Measurements from ENCODE around the gene TTC28. TPM values are rescaled to one million over a fixed set of nuclear protein-coding genes. Genes with fewer than 3 reads are reported as not detected.

TTC28 gene
- total and polyA plus RNA-seq, 12 donors = 3.4 to 75.6 (median 28.6) TPM

DNA sequence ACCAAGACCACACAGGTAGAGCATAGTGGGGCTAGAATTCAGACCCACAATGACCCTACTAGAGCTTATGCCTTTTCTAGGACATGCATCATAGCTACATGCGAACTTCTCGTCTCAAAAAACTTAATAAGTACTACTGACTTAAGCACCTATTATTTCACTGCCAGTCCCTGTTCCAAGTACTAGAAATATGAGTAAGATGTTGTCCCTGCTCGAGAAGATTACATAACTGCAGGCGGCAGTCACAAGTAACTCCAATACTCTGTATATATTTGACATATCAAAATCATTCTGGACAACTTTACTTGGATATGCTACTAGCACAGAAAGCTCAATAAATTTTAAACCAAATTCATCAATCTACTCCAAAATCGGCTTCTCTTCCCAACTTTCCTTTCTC lies 235.0 kb downstream of the TTC28 start:
- peak in 1 of 7 donors; percentile 3 for DNase-seq
- Histone ChIP-seq H3K27me3 (no peaks in the 10 kb centered on the region), H3K27ac (no peak overlapping the region), H3K4me3 (no peak overlapping the region), H3K36me3 (replicated peaks in 1 of 2) (no peaks in the 10 kb centered on the region), H3K4me1 (replicated peaks in 1 of 2) (peaks cover 17 to 19% of the 10 kb centered on the region in 2 donors), H3K9me3 (replicated peaks in 1 of 3) (no peaks in the 10 kb centered on the region)
- WGBS, 4 donors = 45 to 70% (median 58%) methylated on average over 5 of the region's 5 CpGs
- no peak for TF ChIP-seq POLR2A (IDR thresholded peaks at IDR 0.05)
- TF ChIP-seq, protein P1, sequence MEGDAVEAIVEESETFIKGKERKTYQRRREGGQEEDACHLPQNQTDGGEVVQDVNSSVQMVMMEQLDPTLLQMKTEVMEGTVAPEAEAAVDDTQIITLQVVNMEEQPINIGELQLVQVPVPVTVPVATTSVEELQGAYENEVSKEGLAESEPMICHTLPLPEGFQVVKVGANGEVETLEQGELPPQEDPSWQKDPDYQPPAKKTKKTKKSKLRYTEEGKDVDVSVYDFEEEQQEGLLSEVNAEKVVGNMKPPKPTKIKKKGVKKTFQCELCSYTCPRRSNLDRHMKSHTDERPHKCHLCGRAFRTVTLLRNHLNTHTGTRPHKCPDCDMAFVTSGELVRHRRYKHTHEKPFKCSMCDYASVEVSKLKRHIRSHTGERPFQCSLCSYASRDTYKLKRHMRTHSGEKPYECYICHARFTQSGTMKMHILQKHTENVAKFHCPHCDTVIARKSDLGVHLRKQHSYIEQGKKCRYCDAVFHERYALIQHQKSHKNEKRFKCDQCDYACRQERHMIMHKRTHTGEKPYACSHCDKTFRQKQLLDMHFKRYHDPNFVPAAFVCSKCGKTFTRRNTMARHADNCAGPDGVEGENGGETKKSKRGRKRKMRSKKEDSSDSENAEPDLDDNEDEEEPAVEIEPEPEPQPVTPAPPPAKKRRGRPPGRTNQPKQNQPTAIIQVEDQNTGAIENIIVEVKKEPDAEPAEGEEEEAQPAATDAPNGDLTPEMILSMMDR (IDR thresholded peaks at IDR 0.05) = no peak
- intact Hi-C loops (cut with DNase I) = loop anchor here in 1 of 2 donors (10.0 kb wide), 1 partner anchor 390 kb away; no protein-coding TSS in a partner anchor

DNA sequence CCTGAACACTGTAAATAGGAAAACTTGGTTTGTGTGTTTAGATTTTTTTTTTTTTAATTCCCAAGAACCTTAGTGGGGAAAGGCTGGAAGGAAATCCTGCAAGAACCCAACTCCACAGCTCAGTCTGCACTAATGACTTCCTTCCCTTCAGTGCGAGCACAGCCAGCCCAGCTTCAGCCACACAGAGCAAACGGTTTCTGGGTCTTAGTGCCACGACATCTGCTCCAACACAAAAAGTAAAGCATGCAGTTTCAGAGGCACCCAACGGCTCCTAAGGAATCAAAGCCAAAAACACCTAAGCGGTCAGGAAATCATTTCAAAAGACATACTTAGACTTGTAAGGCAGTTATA lies 236.1 kb downstream of the TTC28 start:
- peak; percentile 64 to 87 (median 72) for DNase-seq
- Histone ChIP-seq H3K27me3 (no peaks in the 10 kb centered on the region), H3K27ac (peak overlapping the region in 4 of 5 donors; percentile 58 to 84 (median 68)), H3K4me1 (replicated peaks in 1 of 2) (peaks cover 17 to 19% of the 10 kb centered on the region in 2 donors), H3K36me3 (replicated peaks in 1 of 2) (no peaks in the 10 kb centered on the region), H3K9me3 (replicated peaks in 1 of 3) (no peaks in the 10 kb centered on the region), H3K4me3 (peak overlapping the region in 3 of 4 donors; percentile 4 to 71 (median 51))
- intact Hi-C loops (cut with DNase I) = loop anchor here in 1 of 2 donors (10.0 kb wide), 1 partner anchor 389 kb away; no protein-coding TSS in a partner anchor
- TF ChIP-seq POLR2A (IDR thresholded peaks at IDR 0.05) = peak; percentile 11 to 75
- TF ChIP-seq, protein P1 (IDR thresholded peaks at IDR 0.05) = no peak
- WGBS, 4 donors = 1 to 3% (median 3%) methylated on average over 5 of the region's 5 CpGs

DNA sequence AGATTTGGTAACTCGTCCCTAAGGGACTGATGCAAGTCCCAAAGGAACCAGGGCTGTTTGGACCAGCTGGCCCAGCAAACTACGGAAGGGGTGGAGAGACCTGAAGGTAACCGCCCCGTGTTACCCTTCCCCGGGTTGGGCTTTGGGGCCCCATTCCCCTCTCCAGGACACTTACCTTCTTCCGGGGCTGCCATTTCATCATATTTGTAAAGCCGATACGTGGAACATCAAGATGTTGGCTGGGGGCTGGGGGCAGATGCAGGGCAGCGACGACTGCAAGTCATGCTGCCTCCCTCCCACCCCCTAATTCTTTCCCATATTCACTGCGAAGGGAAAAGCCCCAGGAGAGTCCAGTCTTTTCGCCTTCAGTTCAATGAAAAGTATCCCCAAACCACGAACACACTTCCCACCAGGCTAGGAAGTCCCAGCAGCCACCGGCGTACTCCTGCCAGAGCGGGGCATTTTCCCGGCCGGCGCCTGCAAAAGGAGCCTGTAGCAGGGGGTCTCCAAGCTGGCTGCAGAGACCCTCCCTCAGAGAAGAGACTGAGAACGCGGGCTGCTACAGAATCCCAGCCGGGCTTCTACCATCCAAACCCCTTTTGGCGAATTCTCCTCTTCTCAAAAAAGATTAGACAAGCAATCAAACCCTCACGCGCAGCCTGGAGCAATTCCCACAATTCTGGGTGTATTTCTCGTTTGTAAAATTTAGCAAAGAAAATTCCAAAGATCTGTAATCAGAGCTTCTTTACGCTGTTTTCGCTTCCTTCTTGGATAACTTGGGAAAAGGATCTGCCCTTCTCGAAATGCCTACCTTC lies 236.7 kb downstream of the TTC28 start:
- peaks cover 17 to 19% of the 10 kb centered on the region in 2 donors for H3K4me1 ChIP-seq (replicated peaks in 1 of 2)
- peak in 6 of 7 donors; percentile 12 to 52 (median 40) for DNase-seq
- intact Hi-C loops (cut with DNase I) = loop anchor here in 1 of 2 donors (10.0 kb wide), 1 partner anchor 388 kb away; no protein-coding TSS in a partner anchor

DNA sequence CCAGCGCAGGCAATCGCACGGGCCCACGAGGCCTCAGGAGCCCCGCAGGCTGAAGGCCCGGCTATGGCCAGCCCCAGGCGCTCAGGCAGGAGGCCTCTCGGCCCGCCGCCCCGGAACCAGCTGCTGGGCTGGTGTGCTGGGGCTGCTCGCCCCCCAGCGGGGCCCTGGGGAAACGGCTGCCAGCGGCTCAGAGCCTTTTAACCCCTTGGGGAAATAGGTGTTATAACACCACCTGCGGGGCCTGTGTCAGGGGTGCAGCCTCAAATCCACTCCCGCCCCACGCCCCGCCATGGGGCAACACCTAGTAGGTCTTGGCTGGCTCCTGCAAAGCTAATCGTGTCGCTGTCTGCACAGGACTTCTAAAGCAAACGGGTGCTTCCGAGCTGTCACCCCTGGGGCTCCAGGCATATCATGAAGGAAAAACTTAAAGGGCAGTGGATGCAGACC lies 237.4 kb downstream of the TTC28 start:
- intact Hi-C loops (cut with DNase I) = loop anchor here in 1 of 2 donors (10.0 kb wide), 1 partner anchor 387 kb away; no protein-coding TSS in a partner anchor
- peak in 1 of 2 donors; percentile 5 for TF ChIP-seq POLR2A (IDR thresholded peaks at IDR 0.05)
- TF ChIP-seq, protein P1 (IDR thresholded peaks at IDR 0.05) = peak; percentile 54 to 80 (median 71)
- DNase-seq = peak; percentile 77 to 88 (median 80)

More for the DNA sequence above, 236.7 kb downstream of the TTC28 start:
- no peaks in the 10 kb centered on the region for H3K36me3 ChIP-seq (replicated peaks in 1 of 2)
- TF ChIP-seq POLR2A (IDR thresholded peaks at IDR 0.05) = no peak
- TF ChIP-seq, protein P1 (IDR thresholded peaks at IDR 0.05) = no peak
- peak overlapping the region in 3 of 4 donors; percentile 4 to 71 (median 51) for H3K4me3 ChIP-seq
- peak overlapping the region; percentile 35 to 84 (median 59) for H3K27ac ChIP-seq
- no peaks in the 10 kb centered on the region for H3K9me3 ChIP-seq (replicated peaks in 1 of 3)
- no peaks in the 10 kb centered on the region for H3K27me3 ChIP-seq
- 0 to 2% (median 1%) methylated on average over 27 to 29 of the region's 29 CpGs for WGBS, 4 donors

More for the DNA sequence above, 237.4 kb downstream of the TTC28 start:
- H3K4me3 ChIP-seq = peak overlapping the region; percentile 4 to 71 (median 54)
- peak overlapping the region; percentile 9 to 84 (median 59) for H3K27ac ChIP-seq
- H3K27me3 ChIP-seq = no peaks in the 10 kb centered on the region
- no peaks in the 10 kb centered on the region for H3K9me3 ChIP-seq (replicated peaks in 1 of 3)
- peaks cover 17 to 19% of the 10 kb centered on the region in 2 donors for H3K4me1 ChIP-seq (replicated peaks in 1 of 2)
- H3K36me3 ChIP-seq (replicated peaks in 1 of 2) = no peaks in the 10 kb centered on the region
- WGBS, 4 donors = 0 to 3% (median 1%) methylated on average over 15 to 23 of the region's 23 CpGs
